Activated CD4-positive, alpha-beta T cell treated with anti-CD3 and anti-CD28 coated beads for 24 hours (primary cell): ENCODE measurements around the gene PYROXD2.
A peak's percentile ranks its signal among the peaks of the same experiment; 100 is the strongest.

Experiments used
- DNase-seq, 2 donors: peaks; one replicate each; pipeline ENCODE4 v3.0.0-alpha.2; 2020; ENCODE audit warnings: low read depth in 2 of 2

The PYROXD2 gene

GRCh38 chr10:98414932-98415730, at the start of gene PYROXD2:
TSS of gene PYROXD2 (minus strand) at chr10:98415182. CDS start at chr10:98415135, 47 bp downstream.
- DNase-seq, result no peak

GRCh38 chr10:98463976-98464754, 49.2 kb upstream of the PYROXD2 start:
- DNase-seq, result no peak

GRCh38 chr10:98463016-98463415, 48.0 kb upstream of the PYROXD2 start:
- DNase-seq, result no peak

- no peak for DNase-seq
Observed at GRCh38 chr10:98461500-98461842, 46.5 kb upstream of the PYROXD2 start.

- DNase-seq, result no peak
Observed at GRCh38 chr10:98460837-98461499, 46.0 kb upstream of the PYROXD2 start.

GRCh38 chr10:98458809-98459784, 44.1 kb upstream of the PYROXD2 start:
- DNase-seq, result no peak

GRCh38 chr10:98457721-98458120, 42.7 kb upstream of the PYROXD2 start:
- DNase-seq, result no peak

- DNase-seq, result no peak
Observed at GRCh38 chr10:98456686-98457482, 41.9 kb upstream of the PYROXD2 start.

- no peak for DNase-seq
Observed at GRCh38 chr10:98456043-98456570, 41.1 kb upstream of the PYROXD2 start.

- no peak for DNase-seq
Observed at GRCh38 chr10:98453729-98454128, 38.7 kb upstream of the PYROXD2 start.

GRCh38 chr10:98450618-98451017, 35.6 kb upstream of the PYROXD2 start:
- DNase-seq, result no peak

GRCh38 chr10:98449287-98449686, 34.3 kb upstream of the PYROXD2 start:
- DNase-seq, result no peak

GRCh38 chr10:98446661-98447221, 31.8 kb upstream of the PYROXD2 start, which contains the start of gene HPS1:
TSS of gene HPS1 (minus strand) at chr10:98446935. CDS start at chr10:98443240, 3,695 bp downstream.
- peak; percentile 77 to 79 for DNase-seq

GRCh38 chr10:98446151-98446660, 31.2 kb upstream of the PYROXD2 start:
- peak in 1 of 2 donors; percentile 18 for DNase-seq

GRCh38 chr10:98445200-98445812, 30.3 kb upstream of the PYROXD2 start:
- DNase-seq, result no peak

- DNase-seq, result no peak
Observed at GRCh38 chr10:98444314-98445006, 29.5 kb upstream of the PYROXD2 start.

GRCh38 chr10:98438715-98439114, 23.7 kb upstream of the PYROXD2 start:
- DNase-seq, result no peak

- DNase-seq, result no peak
Observed at GRCh38 chr10:98436704-98437103, 21.7 kb upstream of the PYROXD2 start.
